Astrocyte of the cerebellum (primary cell): ENCODE data around the gene RGS6.
A peak's percentile ranks its signal among the peaks of the same experiment; 100 is the strongest.

Experiments used
- DNase-seq: peaks from one replicate; pipeline ENCODE4 v3.0.0-alpha.2; 2011; ENCODE audit warnings: low read depth
- H3K4me3 ChIP-seq: 2 replicates; pipeline ENCODE4 v1.5.1; 2011; ENCODE audit warnings: mild to moderate bottlenecking, low read depth, low read length, moderate library complexity
- in situ Hi-C: cut with HindIII; loops from 2 replicates; pipeline ENCODE4 v1.10.0; 2017; ENCODE audit warnings: low sequenced_read_pairs
- TF ChIP-seq, protein P1 (sequence below): IDR thresholded peaks from 2 replicates; pipeline ENCODE4 v1.5.1; 2012; ENCODE audit warnings: low read length, low read depth, moderate library complexity, mild to moderate bottlenecking; ENCODE audit errors: missing control alignments

Gene RGS6

GRCh38 chr14:72433511-72433910 is 501.3 kb downstream of the RGS6 start:
- in situ Hi-C loops = no loop called here
- peak; percentile 13 for DNase-seq
- H3K4me3 ChIP-seq = no peak overlapping the region
- TF ChIP-seq, protein P1, sequence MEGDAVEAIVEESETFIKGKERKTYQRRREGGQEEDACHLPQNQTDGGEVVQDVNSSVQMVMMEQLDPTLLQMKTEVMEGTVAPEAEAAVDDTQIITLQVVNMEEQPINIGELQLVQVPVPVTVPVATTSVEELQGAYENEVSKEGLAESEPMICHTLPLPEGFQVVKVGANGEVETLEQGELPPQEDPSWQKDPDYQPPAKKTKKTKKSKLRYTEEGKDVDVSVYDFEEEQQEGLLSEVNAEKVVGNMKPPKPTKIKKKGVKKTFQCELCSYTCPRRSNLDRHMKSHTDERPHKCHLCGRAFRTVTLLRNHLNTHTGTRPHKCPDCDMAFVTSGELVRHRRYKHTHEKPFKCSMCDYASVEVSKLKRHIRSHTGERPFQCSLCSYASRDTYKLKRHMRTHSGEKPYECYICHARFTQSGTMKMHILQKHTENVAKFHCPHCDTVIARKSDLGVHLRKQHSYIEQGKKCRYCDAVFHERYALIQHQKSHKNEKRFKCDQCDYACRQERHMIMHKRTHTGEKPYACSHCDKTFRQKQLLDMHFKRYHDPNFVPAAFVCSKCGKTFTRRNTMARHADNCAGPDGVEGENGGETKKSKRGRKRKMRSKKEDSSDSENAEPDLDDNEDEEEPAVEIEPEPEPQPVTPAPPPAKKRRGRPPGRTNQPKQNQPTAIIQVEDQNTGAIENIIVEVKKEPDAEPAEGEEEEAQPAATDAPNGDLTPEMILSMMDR = no peak

DNA sequence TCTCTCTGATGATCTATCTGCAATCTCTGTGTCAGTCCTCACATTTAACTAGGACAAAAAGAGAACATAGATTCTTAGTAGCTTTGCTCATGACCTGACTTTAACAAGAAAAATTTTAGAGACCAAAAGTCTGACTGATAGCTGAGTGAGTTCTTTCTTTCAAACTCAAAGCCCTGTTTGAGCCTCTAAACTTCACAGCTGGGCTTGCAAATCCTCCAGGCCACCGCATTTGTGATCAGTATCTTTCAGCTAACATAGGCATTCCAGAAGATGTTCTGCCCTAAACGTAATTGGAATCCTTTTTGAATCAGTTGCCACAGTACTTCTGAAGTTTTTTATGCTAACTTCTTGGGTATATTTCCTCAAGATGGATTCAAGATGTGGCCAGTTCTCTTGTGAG is 502.6 kb downstream of the RGS6 start:
- H3K4me3 ChIP-seq = no peak overlapping the region
- in situ Hi-C loops = no loop called here
- DNase-seq = no peak
- TF ChIP-seq, protein P1 = no peak

- in situ Hi-C loops = no loop called here
- no peak for DNase-seq
- H3K4me3 ChIP-seq = no peak overlapping the region
- TF ChIP-seq, protein P1 = no peak
Measured at GRCh38 chr14:72439707-72440106, 507.5 kb downstream of the RGS6 start.

DNA sequence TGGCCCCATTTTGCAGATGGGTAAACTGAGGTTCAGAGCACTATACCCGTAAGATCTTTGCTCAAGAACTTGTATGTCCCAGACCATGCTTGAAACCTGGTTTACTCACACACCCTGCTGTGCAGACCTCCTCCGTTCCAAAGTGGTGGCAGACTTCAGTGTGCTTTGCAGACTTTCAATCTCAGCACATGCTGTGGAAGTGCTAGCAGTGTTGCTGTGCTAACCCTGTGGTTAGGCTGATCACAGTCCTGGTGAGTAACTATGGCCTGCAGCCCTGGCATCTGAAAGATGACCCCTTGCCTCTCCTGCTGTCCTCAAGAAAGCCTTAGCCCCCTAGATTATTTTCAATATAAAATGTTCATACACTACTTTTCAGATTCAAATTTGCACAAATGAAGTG is 511.0 kb downstream of the RGS6 start:
- no peak for DNase-seq
- TF ChIP-seq, protein P1 = no peak
- no peak overlapping the region for H3K4me3 ChIP-seq
- in situ Hi-C loops = no loop called here

- TF ChIP-seq, protein P1 = no peak
- DNase-seq = no peak
- in situ Hi-C loops = no loop called here
- no peak overlapping the region for H3K4me3 ChIP-seq
Measured at GRCh38 chr14:72443991-72444441, 511.8 kb downstream of the RGS6 start.

DNA sequence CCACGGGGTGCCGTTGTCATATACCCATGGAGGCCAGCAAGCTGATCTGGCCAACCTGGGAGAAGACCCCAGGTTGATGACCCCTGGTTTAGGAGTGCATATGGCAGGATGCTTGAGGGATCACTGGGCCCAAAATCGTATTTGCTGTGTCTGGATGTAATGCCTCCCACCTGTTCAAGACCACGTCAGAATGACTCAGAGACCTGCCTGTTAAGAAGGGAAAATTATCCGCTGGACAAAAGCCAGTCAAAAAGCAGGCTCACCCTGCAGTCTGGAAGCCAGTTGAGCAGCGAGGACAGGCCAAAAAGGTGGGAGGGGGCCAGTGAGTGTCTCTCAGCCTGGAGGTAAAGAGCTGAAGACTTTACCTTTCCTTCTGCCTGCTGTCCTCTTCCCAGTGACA is 512.5 kb downstream of the RGS6 start:
- TF ChIP-seq, protein P1 = no peak
- in situ Hi-C loops = no loop called here
- no peak overlapping the region for H3K4me3 ChIP-seq
- DNase-seq = no peak

DNA sequence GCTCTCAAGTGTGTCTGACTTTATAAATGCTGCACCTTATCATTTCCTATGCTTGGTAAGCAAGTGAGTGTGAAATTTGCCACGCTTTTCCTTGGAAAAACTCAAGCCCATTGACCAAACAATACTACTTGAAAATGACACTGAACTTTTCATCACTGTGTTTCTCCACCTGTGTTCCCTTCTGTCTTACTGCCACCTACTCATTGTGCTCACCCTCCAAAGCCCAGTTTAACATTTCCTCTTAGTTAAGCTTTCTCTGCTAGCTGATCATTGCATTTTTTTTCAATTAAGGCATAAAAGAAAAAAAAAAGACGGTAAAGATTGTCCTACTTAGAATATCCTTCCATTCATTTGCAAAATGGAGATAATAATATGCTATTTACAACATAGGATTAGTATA is 516.0 kb downstream of the RGS6 start:
- TF ChIP-seq, protein P1 = no peak
- no peak for DNase-seq
- no peak overlapping the region for H3K4me3 ChIP-seq
- in situ Hi-C loops = no loop called here
